HG03521 (cell line): ENCODE data around the gene RFC2.
"Not testable (repeated sequence)": the region's sequence is repeated elsewhere in the genome, so short reads cannot be mapped to it uniquely, and the experiment has no call there.

Experiments
- ATAC-seq: cut with Tn5 transposase; IDR thresholded peaks from one replicate; pipeline ENCODE4 v1.9.1; 2021; ENCODE audit warnings: mild to moderate bottlenecking, moderate library complexity; ENCODE audit not compliant: unreplicated experiment

Gene RFC2

DNA sequence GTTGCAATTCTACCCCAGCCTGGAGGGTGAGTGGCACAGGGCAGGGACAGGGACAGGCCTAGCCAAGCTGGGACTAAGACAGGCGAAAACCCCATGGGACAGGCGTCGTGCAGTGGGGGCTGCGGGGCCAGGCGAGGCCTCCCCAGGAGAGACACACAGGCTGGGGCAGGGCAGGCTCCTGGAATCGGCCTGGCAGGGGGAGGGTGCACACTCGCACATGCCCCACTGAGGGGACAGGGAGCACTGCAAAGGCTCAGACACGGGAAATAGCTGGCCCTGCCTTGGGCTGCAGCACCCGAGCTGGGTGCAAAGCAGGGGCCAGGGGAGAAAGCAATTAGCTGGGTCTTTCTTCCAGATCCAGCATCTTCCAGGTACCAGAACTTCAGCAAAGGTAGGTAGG is 34.0 kb downstream of the RFC2 start:
- ATAC-seq = no peak

DNA sequence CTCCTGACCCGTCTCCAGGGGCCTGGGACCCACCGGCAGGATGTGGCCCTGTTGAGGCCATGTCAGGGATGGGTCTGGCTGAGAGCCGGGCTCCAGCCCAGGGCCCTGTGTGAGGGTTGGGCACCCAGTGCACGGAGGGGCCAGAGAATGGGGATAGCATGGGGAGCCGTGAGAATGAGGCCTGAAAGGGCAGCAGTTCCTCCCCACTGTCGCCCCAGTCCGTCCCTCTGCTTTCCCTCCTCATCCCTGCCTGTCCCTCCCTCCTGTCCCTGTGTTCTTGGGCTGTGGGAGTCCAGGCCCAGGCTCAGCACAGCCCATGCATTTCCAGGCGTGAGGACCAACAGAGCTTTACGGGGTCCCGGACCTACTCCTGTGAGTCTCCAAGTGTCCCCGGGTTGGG is 34.8 kb downstream of the RFC2 start:
- ATAC-seq = no peak

DNA sequence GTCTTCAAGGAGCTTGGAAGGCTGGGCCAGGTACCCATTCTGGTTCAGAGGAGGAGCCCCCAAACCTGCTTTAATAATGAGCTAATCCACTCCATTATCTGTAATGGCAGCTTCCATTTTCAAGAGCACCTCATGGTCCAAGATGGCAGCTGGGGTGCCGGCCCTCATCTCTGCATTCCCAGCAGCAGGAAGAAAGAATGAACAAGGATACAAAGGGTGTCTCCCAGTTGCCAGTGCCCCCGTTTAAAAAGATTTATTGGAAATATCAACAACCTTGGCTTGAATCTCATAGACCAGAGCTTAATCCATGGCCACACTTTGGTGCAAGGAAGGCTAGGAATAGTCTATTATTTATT is 35.9 kb downstream of the RFC2 start:
- ATAC-seq = no peak

- peak; percentile 36 for ATAC-seq
Measured at GRCh38 chr7:74217455-74218342, 36.5 kb downstream of the RFC2 start.

DNA sequence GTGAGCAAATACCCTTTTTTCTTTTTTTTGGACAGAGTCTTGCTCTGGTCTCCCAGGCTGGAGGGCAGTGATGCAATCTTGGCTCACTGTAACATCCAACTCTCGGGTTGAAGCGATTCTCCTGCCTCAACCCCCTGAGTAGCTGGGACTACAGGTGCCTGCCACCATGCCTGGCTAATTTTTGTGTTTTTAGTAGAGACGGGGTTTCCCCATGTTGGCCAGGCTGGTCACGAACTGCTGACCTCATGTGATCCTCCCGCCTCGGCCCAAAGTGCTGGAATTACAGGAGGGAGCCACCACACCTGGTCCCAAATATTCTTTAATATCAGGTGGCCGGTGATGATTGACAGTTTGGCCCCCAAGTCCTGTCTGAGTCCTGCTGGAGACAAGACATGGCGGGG is 37.8 kb downstream of the RFC2 start:
- ATAC-seq = no peak

GRCh38 chr7:74215921-74216320 is 38.3 kb downstream of the RFC2 start:
- ATAC-seq = no peak

DNA sequence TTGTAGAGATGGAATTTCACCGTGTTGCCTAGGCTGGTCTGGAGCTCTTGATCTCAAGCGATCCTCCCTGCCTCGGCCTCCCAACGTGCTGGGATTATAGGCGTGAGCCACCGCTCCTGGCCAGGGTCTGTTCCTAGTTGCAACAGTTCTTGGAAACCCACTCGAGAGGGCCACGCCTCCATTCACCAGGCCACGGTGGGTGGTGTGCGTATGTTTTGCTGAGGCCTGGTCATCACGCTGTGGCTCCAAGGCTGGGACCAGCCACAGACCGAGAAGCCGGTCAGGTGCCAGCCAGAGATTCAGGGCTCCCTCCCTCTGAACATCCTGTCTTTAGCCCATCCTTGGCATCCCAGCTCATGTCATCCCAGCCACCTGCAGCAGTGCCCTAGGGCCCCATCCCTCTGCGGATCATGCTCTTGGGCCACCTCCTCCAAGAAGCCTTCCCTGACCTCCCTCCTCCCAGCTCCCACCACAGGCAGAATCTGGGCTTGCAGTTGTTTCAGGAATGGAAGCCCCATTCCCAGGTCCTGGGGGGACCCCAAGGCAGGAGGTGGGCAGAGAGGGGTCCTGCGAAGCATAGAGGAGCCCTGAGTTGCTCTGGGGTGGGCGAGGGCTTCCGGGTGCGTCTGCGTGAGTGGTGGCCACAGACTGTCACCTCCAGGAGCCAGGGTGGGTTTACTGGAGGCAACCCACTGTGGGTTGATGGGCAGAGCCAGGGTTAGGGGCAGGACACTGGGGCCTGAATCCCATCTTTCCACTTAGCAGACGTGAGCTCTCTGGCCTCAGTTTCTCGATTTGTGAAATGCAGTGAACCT is 39.2 kb downstream of the RFC2 start:
- ATAC-seq = no peak

DNA sequence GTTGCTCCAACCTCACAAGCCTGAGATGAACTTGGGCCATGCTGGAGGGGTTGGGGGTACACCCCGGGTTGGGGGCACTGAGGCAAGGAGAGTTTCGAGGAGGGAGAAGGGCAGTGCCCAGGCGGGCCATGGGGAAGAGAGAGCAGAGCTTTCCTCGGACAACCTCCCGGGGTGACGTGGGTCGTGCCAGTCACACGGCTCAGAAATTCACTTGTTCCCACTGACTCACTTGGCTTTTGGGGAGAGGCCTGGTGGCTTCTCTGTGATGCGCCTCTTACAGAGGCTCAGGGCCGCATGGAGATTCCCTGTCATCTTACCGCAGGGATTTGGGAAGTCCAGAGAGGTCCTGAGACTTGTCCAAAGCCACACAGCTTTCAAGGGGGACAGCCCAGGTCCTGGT is 41.5 kb downstream of the RFC2 start:
- ATAC-seq = no peak

GRCh38 chr7:74208241-74208640 is 46.0 kb downstream of the RFC2 start:
- ATAC-seq = not testable (repeated sequence)

DNA sequence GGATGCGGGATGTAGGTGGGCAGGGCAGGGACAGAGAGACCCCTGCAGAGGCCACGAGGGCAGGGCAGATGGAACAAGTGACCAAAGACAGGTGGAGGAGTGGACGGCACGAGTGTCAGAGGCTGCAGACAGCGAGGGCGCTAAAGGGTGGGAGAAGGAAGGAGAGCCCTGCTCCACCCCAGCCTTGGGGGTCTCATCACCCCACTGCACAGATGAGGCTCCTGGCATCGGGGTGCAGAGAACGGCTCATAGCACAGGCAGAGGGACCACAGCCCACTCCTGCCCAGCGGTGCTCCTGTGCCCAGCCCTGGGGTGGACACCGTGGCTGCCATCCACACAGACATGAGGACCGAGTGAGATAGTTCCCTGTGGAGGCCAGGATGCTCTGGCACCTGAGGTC is 46.6 kb downstream of the RFC2 start:
- ATAC-seq = no peak

DNA sequence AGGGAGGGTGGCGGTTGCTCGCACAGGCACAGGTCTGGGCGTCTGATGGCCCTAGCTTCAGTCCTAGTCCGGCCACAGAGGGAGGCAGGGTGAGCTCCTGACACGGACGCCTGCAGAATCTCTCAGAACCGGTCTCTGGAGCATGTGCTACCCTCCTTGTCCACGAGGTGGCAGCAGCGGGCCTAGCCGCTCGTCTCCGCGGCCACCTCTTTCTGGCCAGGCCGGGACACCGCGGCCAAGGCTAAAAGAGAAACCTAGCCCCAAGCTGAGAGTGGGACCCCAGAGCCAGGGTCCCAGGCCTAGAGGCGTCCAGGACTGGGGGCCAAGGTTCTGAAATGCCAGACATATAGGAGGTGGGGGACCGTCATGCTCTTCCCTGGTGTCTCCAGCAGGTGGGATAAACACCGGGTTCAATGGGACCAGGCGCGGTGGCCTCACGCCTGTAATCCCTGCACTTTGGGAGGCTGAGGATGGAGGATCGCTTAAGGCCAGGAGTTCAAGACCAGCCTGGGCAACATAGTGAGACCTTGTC is 47.5 kb downstream of the RFC2 start:
- no peak for ATAC-seq

- ATAC-seq = not testable (repeated sequence)
Measured at GRCh38 chr7:74206052-74206451, 48.1 kb downstream of the RFC2 start.

GRCh38 chr7:74203956-74204618 is 50.1 kb downstream of the RFC2 start:
- ATAC-seq = no peak

GRCh38 chr7:74202841-74203556 is 51.2 kb downstream of the RFC2 start:
- ATAC-seq = no peak

DNA sequence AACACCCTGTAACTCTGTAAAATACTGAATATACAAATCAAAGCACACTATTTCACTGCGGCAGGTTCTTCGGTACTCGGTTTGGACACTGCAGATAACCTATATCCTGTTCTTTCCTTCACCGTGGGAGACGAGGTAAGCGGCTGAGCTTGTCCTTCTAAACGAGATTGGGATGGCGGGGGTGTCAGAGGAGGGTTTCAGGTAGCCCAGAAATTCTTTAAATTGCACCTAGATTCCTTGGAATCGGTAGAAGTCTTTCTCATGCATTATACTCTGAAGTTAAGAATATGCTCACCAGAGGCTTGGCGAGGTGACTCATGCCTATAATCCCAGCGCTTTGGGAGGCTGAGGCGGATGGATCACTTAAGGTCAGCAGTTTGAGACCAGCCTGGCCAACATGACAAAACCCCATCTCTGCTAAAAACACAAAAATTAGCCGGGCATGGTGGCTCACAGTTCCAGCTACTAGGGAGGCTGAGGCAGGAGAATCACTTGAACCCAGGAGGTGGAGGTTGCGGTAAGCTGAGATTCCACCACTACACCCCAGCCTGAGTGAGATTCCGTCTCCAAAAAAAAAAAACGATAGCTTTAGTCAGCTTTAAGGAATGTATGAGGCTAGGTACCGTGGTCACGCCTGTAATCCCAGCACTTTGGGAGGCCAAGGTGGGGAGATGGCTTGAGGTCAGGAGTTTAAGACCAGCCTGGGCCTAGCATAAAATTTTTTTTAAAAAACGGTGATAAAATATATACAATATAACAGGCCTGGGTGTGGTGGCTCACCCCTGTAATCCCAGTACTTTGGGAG is 54.4 kb downstream of the RFC2 start:
- ATAC-seq = no peak

- no peak for ATAC-seq
Measured at GRCh38 chr7:74197449-74198124, 56.6 kb downstream of the RFC2 start.

DNA sequence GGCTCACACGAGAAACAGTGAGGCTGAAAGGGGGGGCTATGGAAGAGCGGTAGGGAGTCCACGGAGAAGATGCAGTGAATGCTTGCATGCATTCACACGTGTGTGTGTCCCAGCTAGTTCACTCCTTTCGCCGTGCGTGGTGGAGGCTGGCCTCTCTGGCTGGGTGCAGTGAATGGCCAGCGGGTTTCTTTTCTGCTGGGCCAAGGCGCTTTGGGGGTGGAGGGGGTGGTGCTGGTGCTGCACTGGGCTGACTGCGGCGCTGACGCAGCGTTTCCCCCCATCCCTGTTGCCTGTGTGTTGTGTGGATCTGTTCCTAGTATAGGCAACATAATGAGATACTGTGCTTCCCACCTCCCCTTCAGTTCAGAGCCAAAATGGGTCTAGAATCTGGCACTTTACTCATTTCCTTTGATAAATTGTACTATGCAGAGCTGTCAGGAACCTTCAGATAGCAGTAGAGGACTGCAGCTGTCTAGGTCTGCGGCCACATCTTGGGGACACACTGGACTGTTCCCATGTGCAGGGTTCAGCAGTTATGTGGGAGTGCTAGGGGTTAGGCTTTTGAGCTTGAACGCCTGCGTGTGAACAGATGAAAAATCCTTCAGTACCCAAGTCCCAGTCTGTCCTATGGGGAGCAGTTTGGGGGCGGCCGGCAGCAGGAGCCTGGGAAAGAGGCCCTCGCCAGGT is 58.1 kb downstream of the RFC2 start:
- ATAC-seq = not testable (repeated sequence)

DNA sequence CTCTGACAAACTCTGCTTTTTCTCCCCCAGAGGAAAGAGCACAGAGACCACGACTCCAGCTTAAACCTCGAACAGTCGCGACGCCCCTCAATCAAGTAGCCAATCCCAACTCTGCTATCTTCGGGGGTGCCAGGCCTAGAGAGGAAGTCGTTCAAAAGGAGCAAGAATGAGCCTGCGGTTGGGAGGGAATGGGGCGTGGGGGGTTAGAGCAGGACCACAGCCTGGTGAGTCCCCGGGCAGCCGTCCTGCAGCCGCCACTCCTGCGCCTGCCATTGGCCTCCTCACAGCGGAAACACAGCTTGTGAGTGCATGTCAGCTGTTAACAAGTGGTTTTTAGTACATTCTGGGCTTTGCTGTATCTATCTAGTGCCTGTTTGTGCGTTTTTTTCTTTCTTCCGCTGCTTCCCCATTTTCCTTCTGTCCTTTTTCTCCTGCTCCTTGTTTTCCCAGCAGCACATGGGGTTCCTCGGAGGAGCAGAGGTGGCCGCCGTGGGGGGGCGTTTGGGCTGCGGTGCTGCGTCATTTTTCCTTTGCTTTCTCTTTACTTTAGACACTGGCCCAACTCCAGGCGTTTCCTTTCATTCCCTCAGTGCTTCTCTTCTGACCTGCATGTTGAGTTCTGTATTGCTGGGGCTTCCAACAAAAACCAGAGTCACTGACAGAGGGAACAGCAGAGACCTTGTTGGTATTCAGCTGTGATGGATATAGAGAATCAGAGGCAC is 58.9 kb downstream of the RFC2 start:
- ATAC-seq = not testable (repeated sequence)
